Upper lobe of right lung (tissue), 1 donor: ENCODE data around the gene VWC2. TPM values are rescaled to one million over a fixed set of nuclear protein-coding genes. Genes with fewer than 3 reads are reported as not detected.

ENCODE experiments used
- ATAC-seq: fragments of 200-7000 bp; cut with Tn5 transposase; one replicate; pipeline ENCODE4 v1.9.1; 2020; ENCODE audit warnings: mild to moderate bottlenecking, moderate library complexity
- DNase-seq: peaks from one replicate; pipeline ENCODE4 v3.0.0-alpha.2; 2020
- H3K27ac ChIP-seq: fragments of 200-600 bp; one replicate; pipeline ENCODE4 v1.8.0; 2022
- H3K27me3 ChIP-seq: fragments of 200-600 bp; one replicate; pipeline ENCODE4 v1.8.0; 2022; ENCODE audit warnings: mild to moderate bottlenecking
- H3K36me3 ChIP-seq: fragments of 200-600 bp; one replicate; pipeline ENCODE4 v1.8.0; 2022
- H3K4me1 ChIP-seq: fragments of 200-600 bp; one replicate; pipeline ENCODE4 v1.8.0; 2022
- H3K4me3 ChIP-seq: fragments of 200-600 bp; one replicate; pipeline ENCODE4 v1.8.0; 2022; ENCODE audit warnings: mild to moderate bottlenecking
- H3K9me3 ChIP-seq: fragments of 200-600 bp; one replicate; pipeline ENCODE4 v1.8.0; 2022
- intact Hi-C: fragments of 100-400 bp; cut with DNase I; formaldehyde crosslinking; loops from one replicate; pipeline ENCODE4 v1.11.0; 2022
- total RNA-seq: library from RNA; stranded (reverse); fragmentation: NEBNext Ultra II Directional; extraction: Animal tissue kit (Norgen Biotek cat#: 25700); gene quantifications from one replicate; pipeline ENCODE4 v1.2.1, GENCODE V29; 2021
- TF ChIP-seq, protein P1 (sequence below): fragments of 200-600 bp; IDR thresholded peaks from one replicate; pipeline ENCODE4 v1.8.0; 2022; ENCODE audit warnings: antibody characterized with exemption
- donor health status: DM: no; HTN: yes; CAD: no; lungs with severe emphysema.

VWC2 gene
- total RNA-seq, 1 donor from 2014 or later: 0.23 TPM

DNA sequence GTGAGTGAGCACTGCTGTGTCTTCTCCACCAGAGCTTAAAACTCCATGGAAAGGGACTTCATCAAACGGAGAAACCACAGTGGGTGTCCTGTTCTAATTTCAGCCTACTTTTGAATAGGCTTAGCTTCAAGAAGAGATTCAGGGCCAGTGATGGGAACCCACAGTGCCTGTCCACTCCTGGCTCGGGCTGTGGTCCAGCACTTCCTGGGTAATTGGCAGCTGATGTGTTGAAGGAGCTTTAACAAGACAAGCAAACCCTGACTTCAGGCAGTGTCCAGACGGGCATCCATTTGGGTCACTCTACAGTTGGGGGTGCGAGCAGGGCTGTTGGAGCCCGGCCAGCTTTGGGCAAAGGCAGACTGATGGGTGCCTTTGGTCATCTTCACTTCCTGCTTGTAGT lies 14.5 kb downstream of the VWC2 start:
- H3K9me3 ChIP-seq: no peaks in the 10 kb centered on the region
- no peak overlapping the region for H3K27ac ChIP-seq
- H3K36me3 ChIP-seq: no peaks in the 10 kb centered on the region
- no peaks in the 10 kb centered on the region for H3K4me1 ChIP-seq
- TF ChIP-seq, protein P1, sequence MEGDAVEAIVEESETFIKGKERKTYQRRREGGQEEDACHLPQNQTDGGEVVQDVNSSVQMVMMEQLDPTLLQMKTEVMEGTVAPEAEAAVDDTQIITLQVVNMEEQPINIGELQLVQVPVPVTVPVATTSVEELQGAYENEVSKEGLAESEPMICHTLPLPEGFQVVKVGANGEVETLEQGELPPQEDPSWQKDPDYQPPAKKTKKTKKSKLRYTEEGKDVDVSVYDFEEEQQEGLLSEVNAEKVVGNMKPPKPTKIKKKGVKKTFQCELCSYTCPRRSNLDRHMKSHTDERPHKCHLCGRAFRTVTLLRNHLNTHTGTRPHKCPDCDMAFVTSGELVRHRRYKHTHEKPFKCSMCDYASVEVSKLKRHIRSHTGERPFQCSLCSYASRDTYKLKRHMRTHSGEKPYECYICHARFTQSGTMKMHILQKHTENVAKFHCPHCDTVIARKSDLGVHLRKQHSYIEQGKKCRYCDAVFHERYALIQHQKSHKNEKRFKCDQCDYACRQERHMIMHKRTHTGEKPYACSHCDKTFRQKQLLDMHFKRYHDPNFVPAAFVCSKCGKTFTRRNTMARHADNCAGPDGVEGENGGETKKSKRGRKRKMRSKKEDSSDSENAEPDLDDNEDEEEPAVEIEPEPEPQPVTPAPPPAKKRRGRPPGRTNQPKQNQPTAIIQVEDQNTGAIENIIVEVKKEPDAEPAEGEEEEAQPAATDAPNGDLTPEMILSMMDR: no peak
- no peaks in the 10 kb centered on the region for H3K27me3 ChIP-seq
- intact Hi-C loops: no loop called here
- H3K4me3 ChIP-seq: no peak overlapping the region
- ATAC-seq: no peak
- DNase-seq: no peak

DNA sequence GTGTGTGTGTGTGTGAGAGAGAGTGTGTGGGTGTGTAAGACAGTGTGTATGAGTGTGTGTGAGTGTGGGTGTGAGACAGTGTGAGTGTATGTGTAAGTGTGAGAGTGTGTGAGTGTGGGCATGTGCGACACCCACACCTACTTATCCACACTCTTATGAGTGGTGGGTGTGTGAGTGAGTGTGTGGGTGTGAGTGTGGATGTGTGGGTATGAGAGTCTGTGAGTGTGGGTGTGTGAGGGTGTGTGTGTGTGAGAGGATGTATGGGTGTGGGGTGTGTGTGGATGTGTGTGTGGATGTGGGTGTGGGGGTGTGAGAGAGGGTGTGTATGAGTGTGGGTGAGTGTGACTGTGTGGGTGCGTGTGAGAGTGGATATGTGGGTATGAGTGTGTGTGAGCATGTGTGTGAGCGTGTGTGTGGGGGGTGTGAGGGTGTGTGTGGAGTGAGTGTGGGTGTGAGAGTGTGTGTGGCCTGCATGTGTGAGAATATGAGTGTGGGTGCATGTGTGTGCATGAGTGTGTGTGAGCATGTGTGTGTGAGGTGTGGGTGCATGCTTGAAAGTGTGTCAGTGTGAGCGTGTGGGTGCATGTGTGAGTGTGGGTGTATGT lies 15.1 kb downstream of the VWC2 start:
- Histone ChIP-seq H3K4me1 (no peaks in the 10 kb centered on the region), H3K36me3 (no peaks in the 10 kb centered on the region), H3K9me3 (no peaks in the 10 kb centered on the region), H3K4me3 (no peak overlapping the region), H3K27me3 (no peaks in the 10 kb centered on the region), H3K27ac (no peak overlapping the region)
- ATAC-seq: peak; percentile 32
- intact Hi-C loops: no loop called here
- no peak for DNase-seq
- TF ChIP-seq, protein P1: no peak

DNA sequence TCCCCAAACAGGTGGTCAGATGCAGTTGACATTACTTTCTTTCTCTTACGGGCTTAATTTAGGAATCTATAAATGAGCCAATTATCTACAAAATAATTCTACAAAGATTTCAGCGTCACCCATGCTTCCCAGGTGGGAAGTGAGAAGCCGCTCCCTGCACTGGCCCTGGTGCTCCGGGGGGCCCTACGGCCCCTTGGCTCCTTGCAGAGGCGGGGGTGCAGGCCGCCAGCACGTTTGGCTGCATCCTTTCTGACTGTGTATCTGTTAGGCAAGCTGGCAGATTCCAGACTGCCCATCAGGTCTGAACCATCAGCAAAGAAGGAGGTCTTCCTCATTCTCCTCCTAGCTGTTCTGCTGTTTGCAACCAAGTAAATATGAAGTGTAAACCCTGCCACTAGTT lies 16.3 kb downstream of the VWC2 start:
- DNase-seq (no peak), ATAC-seq (no peak)
- H3K27ac ChIP-seq: no peak overlapping the region
- H3K4me3 ChIP-seq: no peak overlapping the region
- no peaks in the 10 kb centered on the region for H3K9me3 ChIP-seq
- no peaks in the 10 kb centered on the region for H3K36me3 ChIP-seq
- no peaks in the 10 kb centered on the region for H3K4me1 ChIP-seq
- no peaks in the 10 kb centered on the region for H3K27me3 ChIP-seq
- intact Hi-C loops: no loop called here
- TF ChIP-seq, protein P1: no peak

DNA sequence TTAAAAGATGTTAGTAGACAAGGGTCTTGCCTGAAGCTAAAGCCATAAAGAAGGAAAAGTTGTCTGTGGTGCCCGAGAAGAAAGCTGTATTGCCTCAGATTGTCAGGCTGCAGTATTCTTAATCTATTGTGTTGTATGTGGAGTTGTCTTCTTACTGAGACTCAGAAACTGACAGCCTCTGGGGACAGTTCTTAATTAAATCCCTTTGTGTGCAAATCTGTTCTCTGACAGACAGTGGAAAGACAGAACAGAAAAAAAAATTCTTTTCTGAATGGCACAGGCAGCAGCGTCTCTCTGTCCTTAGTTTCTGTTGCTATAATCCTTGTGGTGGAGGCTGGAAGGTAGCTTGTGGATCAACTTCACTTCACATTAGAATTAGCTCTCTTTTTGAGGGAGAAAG lies 16.8 kb downstream of the VWC2 start:
- ATAC-seq (no peak), DNase-seq (no peak)
- intact Hi-C loops: no loop called here
- H3K27me3 ChIP-seq: no peaks in the 10 kb centered on the region
- TF ChIP-seq, protein P1: no peak
- H3K4me1 ChIP-seq: no peaks in the 10 kb centered on the region
- no peak overlapping the region for H3K4me3 ChIP-seq
- no peaks in the 10 kb centered on the region for H3K9me3 ChIP-seq
- no peaks in the 10 kb centered on the region for H3K36me3 ChIP-seq
- H3K27ac ChIP-seq: no peak overlapping the region

DNA sequence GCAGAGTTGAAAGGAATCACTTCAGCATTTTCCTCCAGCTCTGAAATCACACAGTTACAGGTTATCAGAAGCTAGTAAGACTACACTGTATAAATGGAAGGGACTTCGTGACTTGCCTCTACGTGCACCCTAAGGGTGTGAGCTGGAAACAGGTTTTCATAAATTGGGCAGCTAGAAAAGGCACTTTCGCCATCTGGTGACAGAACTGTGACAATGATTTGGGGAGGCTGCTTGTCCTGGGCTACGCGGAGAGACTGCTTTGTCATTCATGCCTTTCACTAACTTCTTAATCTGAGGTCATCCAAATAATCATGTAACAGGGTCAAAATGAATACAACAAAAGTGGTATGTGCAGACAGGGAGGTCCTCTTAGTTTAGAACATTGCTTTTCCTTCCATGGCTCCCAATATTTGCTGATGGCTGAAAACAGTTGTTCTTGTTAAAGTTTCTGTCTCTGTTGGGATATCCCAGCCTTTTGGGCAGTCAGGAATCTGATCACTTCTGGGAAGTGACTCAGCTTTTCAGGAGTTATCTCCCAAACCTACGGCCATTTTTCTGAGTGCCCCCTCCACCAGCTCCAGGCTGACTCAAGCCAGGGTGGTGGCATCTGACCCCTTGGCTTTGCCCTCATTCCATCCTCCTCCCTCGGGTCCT lies 17.8 kb downstream of the VWC2 start:
- Histone ChIP-seq H3K27ac (no peak overlapping the region), H3K9me3 (no peaks in the 10 kb centered on the region), H3K4me3 (no peak overlapping the region), H3K36me3 (no peaks in the 10 kb centered on the region), H3K27me3 (no peaks in the 10 kb centered on the region), H3K4me1 (no peaks in the 10 kb centered on the region)
- no peak for ATAC-seq
- no peak for DNase-seq
- TF ChIP-seq, protein P1: peak; percentile 30
- intact Hi-C loops: no loop called here
